Tibial nerve (tissue), 4 donors: Measurements from ENCODE around the gene BTAF1. TPM values are rescaled to one million over a fixed set of nuclear protein-coding genes. Genes with fewer than 3 reads are reported as not detected.

Experiments
- DNase-seq, 2 donors: peaks; one replicate each; pipeline ENCODE4 v3.0.0-alpha.2; 2019; ENCODE audit warnings: low spot score in 2 of 2
- H3K27ac ChIP-seq, 4 donors: fragments of 200-600 bp; sonication (generic) in 3 of 4; one replicate each; pipeline ENCODE4 v1.5.1; 2017 to 2019; ENCODE audit warnings: mild to moderate bottlenecking in 1 of 4
- H3K27me3 ChIP-seq, 2 donors: fragments of 200-600 bp; sonication (generic) in 1 of 2; one replicate each; pipeline versions ENCODE4 v1.5.1 to v1.6.0; 2017 to 2019
- H3K36me3 ChIP-seq, 3 donors: fragments of 200-600 bp; sonication (generic); one replicate each; pipeline ENCODE4 v1.5.1; 2018 to 2019
- H3K4me1 ChIP-seq, 4 donors: fragments of 200-600 bp; sonication (generic) in 3 of 4; one replicate each; pipeline ENCODE4 v1.5.1; 2017 to 2019
- H3K4me3 ChIP-seq, 4 donors: fragments of 200-600 bp; sonication (generic) in 3 of 4; one replicate each; pipeline ENCODE4 v1.5.1; 2017 to 2019; ENCODE audit warnings: mild to moderate bottlenecking in 1 of 4, moderate library complexity in 1 of 4
- H3K9me3 ChIP-seq, 4 donors: fragments of 200-600 bp; sonication (generic) in 3 of 4; one replicate each; pipeline ENCODE4 v1.5.1; 2017 to 2019
- EP300 ChIP-seq, 2 donors: sonication (generic); formaldehyde crosslinking; IDR thresholded peaks; one replicate each; pipeline ENCODE4 v1.6.1; 2017; ENCODE audit warnings: antibody characterized with exemption in 2 of 2, mild to moderate bottlenecking in 1 of 2
- POLR2A ChIP-seq, 2 donors: fragments of 450-650 bp; IDR thresholded peaks; one replicate each; pipeline ENCODE4 v1.6.1; 2017; ENCODE audit warnings: antibody characterized with exemption in 2 of 2, mild to moderate bottlenecking in 2 of 2, moderate library complexity in 2 of 2
- WGBS, 2 donors: methylation state at CpG; one replicate each; pipeline ENCODE4 v1.1.5; 2018; 5-methylcytosine and 5-hydroxymethylcytosine counted together
- total RNA-seq, 4 donors: library from RNA; depleted of rRNA; stranded (reverse); fragments of >200 nt; gene quantifications; one replicate each; pipeline ENCODE4 v1.1.0, GENCODE V29; 2016
- TF ChIP-seq, protein P1 (sequence below), 5 experiments: fragments of 200-600 bp in 3 of 5; fragments of 450-650 bp in 2 of 5; sonication (generic) in 3 of 5; IDR thresholded peaks; one replicate each; pipeline ENCODE4 v1.5.1; 2016 to 2019; ENCODE audit warnings: antibody characterized with exemption in 5 of 5, mild to moderate bottlenecking in 3 of 5, moderate library complexity in 2 of 5

The BTAF1 gene
- 10 to 100 TPM; 50.4 to 76.7 (median 58.1) TPM for total RNA-seq

DNA sequence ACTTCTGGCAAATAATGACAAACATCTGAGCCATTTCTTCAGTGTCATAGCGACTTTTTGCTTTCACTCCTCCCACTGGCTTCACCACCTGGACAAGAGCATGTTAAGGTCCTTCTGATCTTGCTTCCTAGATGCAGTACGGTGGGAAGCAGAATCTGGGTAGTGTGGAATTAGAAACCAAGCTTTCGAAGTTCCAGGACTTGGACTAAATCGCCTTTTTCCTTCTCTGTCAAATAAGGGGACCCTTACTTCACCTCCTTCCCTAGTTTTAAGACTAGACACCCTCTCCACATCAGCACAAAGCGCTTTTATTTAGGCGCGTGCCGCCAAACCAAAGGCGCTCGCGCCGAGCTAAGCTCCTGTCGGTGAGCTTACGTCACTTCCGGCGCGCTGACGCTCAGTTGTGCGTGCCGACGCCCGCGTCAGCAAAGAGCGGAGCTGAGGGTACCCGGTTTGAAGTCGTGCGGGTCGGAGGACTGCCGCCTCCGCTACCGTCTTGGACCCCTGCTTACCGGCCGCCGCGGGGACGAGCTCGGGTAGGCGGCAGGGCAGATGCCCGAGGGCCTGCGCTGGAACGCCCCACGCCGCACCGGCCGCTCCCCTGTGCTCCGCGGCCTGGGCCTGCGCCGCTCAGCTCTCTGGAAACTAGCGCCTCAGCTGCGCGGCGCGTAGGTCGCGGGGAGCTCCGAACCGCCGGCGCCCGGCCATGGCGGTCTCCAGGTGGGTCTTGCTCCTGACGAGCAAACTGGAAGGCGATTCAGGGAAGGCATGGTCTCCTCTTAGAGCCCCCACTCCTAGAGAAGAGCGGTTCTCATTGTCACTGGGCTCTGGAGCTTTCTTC is at the start of gene BTAF1:
Gene BTAF1 (plus strand): TSS at position 400 of the 841 bp plus-strand sequence. CDS start 307 bp downstream, at position 707.
- Histone ChIP-seq H3K4me1 (peaks cover 0 to 46% (median 8%) of the 10 kb centered on the region in 4 donors), H3K36me3 (no peaks in the 10 kb centered on the region), H3K27me3 (no peaks in the 10 kb centered on the region), H3K27ac (peak within 1 kb of the TSS; percentile 82 to 98 (median 98)), H3K9me3 (peaks cover 0 to 11% (median 0%) of the 10 kb centered on the region in 4 donors), H3K4me3 (peak within 1 kb of the TSS; percentile 64 to 96 (median 88))
- WGBS, 2 donors = 0 to 1% methylated on average over 16 to 38 of the region's 65 CpGs
- TF ChIP-seq EP300 (IDR thresholded peaks at IDR 0.05) = peak; percentile 88 to 99
- peak; percentile 87 to 95 for TF ChIP-seq POLR2A (IDR thresholded peaks at IDR 0.05)
- TF ChIP-seq, protein P1, sequence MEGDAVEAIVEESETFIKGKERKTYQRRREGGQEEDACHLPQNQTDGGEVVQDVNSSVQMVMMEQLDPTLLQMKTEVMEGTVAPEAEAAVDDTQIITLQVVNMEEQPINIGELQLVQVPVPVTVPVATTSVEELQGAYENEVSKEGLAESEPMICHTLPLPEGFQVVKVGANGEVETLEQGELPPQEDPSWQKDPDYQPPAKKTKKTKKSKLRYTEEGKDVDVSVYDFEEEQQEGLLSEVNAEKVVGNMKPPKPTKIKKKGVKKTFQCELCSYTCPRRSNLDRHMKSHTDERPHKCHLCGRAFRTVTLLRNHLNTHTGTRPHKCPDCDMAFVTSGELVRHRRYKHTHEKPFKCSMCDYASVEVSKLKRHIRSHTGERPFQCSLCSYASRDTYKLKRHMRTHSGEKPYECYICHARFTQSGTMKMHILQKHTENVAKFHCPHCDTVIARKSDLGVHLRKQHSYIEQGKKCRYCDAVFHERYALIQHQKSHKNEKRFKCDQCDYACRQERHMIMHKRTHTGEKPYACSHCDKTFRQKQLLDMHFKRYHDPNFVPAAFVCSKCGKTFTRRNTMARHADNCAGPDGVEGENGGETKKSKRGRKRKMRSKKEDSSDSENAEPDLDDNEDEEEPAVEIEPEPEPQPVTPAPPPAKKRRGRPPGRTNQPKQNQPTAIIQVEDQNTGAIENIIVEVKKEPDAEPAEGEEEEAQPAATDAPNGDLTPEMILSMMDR (IDR thresholded peaks at IDR 0.05) = peak in 2 of 5 experiments; percentile 44 to 59
- DNase-seq = peak; percentile 85 to 89

DNA sequence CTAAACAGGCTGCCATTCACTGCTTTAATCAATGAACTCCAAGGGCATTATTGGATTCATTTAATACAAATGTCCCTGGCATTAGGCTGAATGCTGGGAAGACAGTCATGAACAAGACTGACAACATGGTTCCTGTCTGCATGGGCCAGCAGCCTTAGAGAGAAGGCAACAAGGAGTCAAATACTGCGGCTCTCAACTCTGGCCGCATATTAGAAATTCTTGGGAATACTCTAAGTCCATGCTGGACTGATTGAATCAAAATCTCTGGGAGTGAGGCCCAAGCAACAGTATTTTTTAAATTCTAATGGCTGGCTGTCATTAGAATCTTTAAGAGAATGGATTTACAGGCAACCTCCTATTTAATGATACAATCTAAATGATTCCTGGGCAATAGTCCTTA is 48.4 kb upstream of the BTAF1 start:
- 84 to 88% methylated on average over 2 of the region's 2 CpGs for WGBS, 2 donors
- TF ChIP-seq, protein P1 (IDR thresholded peaks at IDR 0.05) = no peak
- TF ChIP-seq EP300 (IDR thresholded peaks at IDR 0.05) (no peak), POLR2A (IDR thresholded peaks at IDR 0.05) (no peak)
- H3K4me1 ChIP-seq = peaks cover 0 to 6% (median 1%) of the 10 kb centered on the region in 4 donors

DNA sequence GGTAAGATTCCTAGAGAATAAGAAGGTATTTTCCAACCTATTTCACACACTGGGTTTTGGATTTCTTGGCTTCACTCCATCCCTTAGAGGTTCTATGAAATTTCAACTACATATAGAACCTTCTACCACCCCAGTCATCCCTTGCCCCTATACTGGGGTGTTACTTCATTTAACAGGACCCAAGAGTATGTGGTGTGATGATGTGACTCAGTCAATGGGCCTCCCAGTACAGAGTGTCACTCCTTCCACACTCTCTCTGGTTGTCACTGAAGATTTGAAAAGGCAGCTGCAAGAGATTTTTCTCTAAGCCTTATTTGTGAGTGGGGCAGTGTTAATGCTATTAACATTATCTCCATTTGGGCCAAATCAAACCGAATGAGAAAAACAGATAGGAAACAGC is 47.8 kb upstream of the BTAF1 start:
- WGBS, 2 donors = 86 to 91% methylated on average over 1 of the region's 1 CpG
- Histone ChIP-seq H3K4me1 (peaks cover 0 to 8% (median 3%) of the 10 kb centered on the region in 4 donors), H3K27ac (no peak overlapping the region), H3K9me3 (no peaks in the 10 kb centered on the region), H3K27me3 (no peaks in the 10 kb centered on the region), H3K36me3 (no peaks in the 10 kb centered on the region), H3K4me3 (no peak overlapping the region)
- TF ChIP-seq POLR2A (IDR thresholded peaks at IDR 0.05) (no peak), EP300 (IDR thresholded peaks at IDR 0.05) (no peak)
- TF ChIP-seq, protein P1 (IDR thresholded peaks at IDR 0.05) = no peak
- DNase-seq = no peak

More for the DNA sequence above, 48.4 kb upstream of the BTAF1 start:
- no peaks in the 10 kb centered on the region for H3K9me3 ChIP-seq
- no peaks in the 10 kb centered on the region for H3K36me3 ChIP-seq
- H3K4me3 ChIP-seq = no peak overlapping the region
- H3K27me3 ChIP-seq = no peaks in the 10 kb centered on the region
- DNase-seq = no peak
- H3K27ac ChIP-seq = no peak overlapping the region

DNA sequence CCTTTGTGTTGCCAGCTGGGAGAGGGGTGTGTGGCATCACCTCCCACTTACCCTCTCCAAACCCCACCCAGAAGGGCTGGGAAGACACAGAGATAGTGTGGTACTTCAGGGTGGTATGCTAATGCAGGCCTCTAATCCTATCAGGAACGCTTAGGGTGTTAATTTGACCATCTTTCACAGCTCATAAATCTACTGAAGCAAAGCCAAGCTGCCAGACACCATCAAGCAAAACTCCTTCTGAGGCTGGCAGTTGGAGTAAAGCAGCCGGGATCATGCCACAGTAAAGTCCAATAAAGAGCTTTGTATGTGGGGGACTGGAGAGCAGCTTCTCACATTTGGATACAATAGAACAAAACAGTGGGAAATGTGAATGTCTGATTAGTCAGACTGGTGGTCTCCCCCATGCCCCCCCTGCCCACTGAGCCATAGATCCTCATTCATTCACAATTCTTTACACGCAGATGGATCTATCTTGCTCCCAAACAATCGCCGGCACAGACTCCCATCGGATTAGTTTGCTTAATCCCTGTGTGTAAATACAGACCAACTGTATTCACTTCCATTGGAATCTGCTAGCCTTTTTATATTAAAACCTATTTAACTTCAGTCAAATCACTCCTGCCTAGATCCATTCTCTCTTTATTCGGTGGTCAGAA is 43.9 kb upstream of the BTAF1 start:
- TF ChIP-seq POLR2A (IDR thresholded peaks at IDR 0.05) = no peak
- no peak for TF ChIP-seq EP300 (IDR thresholded peaks at IDR 0.05)
- TF ChIP-seq, protein P1 (IDR thresholded peaks at IDR 0.05) = no peak
- peak overlapping the region in 1 of 4 donors; percentile 7 for H3K4me3 ChIP-seq
- no peak for DNase-seq
- H3K36me3 ChIP-seq = no peaks in the 10 kb centered on the region
- WGBS, 2 donors = 21 to 22% methylated on average over 7 of the region's 7 CpGs
- no peaks in the 10 kb centered on the region for H3K27me3 ChIP-seq
- H3K9me3 ChIP-seq = no peaks in the 10 kb centered on the region
- H3K4me1 ChIP-seq = peaks cover 0 to 20% (median 7%) of the 10 kb centered on the region in 4 donors
- peak overlapping the region in 2 of 4 donors; percentile 32 to 40 for H3K27ac ChIP-seq
